Measurements from ENCODE around the gene NOL6.
"Not testable (repeated sequence)": the region's sequence is repeated elsewhere in the genome, so short reads cannot be mapped to it uniquely, and the experiment has no call there.

DNA sequence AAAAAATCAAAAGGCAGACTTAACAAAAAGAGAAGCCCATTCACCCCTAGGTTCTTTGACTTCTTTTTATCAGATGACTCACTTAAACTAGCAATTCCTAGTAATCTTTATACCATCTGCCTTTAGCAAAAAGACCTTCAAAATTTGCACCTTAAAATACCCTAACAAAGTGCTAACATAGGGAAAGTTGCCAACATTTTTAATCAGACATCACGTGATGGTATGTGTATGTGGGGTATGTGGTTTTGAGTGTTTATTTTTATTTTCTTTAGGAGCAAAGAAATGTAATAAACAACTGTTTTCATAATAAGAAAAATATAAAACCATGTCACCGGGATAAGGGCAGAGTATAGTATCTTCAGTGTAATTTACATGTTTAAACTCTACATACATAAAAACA lies 20.1 kb upstream of the NOL6 start:
- TF ChIP-seq, protein P1, sequence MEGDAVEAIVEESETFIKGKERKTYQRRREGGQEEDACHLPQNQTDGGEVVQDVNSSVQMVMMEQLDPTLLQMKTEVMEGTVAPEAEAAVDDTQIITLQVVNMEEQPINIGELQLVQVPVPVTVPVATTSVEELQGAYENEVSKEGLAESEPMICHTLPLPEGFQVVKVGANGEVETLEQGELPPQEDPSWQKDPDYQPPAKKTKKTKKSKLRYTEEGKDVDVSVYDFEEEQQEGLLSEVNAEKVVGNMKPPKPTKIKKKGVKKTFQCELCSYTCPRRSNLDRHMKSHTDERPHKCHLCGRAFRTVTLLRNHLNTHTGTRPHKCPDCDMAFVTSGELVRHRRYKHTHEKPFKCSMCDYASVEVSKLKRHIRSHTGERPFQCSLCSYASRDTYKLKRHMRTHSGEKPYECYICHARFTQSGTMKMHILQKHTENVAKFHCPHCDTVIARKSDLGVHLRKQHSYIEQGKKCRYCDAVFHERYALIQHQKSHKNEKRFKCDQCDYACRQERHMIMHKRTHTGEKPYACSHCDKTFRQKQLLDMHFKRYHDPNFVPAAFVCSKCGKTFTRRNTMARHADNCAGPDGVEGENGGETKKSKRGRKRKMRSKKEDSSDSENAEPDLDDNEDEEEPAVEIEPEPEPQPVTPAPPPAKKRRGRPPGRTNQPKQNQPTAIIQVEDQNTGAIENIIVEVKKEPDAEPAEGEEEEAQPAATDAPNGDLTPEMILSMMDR (IDR thresholded peaks at IDR 0.05 in 2 of 3, conservative IDR thresholded peaks at IDR 0.05 in 1 of 3; ENCODE audit: borderline replicate concordance in 1 of 3, insufficient read depth in 1 of 3, low read depth in 2 of 3, low read length in 2 of 3): not testable (repeated sequence)
- TF ChIP-seq POLR2A (IDR thresholded peaks at IDR 0.05; ENCODE audit: borderline replicate concordance, extremely low read depth, insufficient read depth, insufficient read length); FOSL1 (IDR thresholded peaks at IDR 0.05; ENCODE audit: low read depth); SP1 (IDR thresholded peaks at IDR 0.05; ENCODE audit: low read depth); EZH2 (IDR thresholded peaks at IDR 0.05); EGR1 (IDR thresholded peaks at IDR 0.05; ENCODE audit: low read depth): not testable (repeated sequence)
- TF ChIP-seq, protein P2, sequence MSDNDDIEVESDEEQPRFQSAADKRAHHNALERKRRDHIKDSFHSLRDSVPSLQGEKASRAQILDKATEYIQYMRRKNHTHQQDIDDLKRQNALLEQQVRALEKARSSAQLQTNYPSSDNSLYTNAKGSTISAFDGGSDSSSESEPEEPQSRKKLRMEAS (IDR thresholded peaks at IDR 0.05): not testable (repeated sequence)
- TF ChIP-seq, protein P3, sequence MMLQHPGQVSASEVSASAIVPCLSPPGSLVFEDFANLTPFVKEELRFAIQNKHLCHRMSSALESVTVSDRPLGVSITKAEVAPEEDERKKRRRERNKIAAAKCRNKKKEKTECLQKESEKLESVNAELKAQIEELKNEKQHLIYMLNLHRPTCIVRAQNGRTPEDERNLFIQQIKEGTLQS (IDR thresholded peaks at IDR 0.05): not testable (repeated sequence)

Data from HCT116 (cell line).